ENCODE measurements around the gene RASSF8. TPM values are rescaled to one million over a fixed set of nuclear protein-coding genes. Genes with fewer than 3 reads are reported as not detected.

Gene RASSF8
- total and polyA plus RNA-seq, 9 of the 15 experiments (the other 6 are each of a cell fraction or from before 2014, with no cell fraction given): 0.01 to 0.36 (median 0.12) TPM; not detected in 1

GRCh38 chr12:26090836-26091510 lies 132.5 kb downstream of the RASSF8 start (continued):
- TF ChIP-seq, protein P1, sequence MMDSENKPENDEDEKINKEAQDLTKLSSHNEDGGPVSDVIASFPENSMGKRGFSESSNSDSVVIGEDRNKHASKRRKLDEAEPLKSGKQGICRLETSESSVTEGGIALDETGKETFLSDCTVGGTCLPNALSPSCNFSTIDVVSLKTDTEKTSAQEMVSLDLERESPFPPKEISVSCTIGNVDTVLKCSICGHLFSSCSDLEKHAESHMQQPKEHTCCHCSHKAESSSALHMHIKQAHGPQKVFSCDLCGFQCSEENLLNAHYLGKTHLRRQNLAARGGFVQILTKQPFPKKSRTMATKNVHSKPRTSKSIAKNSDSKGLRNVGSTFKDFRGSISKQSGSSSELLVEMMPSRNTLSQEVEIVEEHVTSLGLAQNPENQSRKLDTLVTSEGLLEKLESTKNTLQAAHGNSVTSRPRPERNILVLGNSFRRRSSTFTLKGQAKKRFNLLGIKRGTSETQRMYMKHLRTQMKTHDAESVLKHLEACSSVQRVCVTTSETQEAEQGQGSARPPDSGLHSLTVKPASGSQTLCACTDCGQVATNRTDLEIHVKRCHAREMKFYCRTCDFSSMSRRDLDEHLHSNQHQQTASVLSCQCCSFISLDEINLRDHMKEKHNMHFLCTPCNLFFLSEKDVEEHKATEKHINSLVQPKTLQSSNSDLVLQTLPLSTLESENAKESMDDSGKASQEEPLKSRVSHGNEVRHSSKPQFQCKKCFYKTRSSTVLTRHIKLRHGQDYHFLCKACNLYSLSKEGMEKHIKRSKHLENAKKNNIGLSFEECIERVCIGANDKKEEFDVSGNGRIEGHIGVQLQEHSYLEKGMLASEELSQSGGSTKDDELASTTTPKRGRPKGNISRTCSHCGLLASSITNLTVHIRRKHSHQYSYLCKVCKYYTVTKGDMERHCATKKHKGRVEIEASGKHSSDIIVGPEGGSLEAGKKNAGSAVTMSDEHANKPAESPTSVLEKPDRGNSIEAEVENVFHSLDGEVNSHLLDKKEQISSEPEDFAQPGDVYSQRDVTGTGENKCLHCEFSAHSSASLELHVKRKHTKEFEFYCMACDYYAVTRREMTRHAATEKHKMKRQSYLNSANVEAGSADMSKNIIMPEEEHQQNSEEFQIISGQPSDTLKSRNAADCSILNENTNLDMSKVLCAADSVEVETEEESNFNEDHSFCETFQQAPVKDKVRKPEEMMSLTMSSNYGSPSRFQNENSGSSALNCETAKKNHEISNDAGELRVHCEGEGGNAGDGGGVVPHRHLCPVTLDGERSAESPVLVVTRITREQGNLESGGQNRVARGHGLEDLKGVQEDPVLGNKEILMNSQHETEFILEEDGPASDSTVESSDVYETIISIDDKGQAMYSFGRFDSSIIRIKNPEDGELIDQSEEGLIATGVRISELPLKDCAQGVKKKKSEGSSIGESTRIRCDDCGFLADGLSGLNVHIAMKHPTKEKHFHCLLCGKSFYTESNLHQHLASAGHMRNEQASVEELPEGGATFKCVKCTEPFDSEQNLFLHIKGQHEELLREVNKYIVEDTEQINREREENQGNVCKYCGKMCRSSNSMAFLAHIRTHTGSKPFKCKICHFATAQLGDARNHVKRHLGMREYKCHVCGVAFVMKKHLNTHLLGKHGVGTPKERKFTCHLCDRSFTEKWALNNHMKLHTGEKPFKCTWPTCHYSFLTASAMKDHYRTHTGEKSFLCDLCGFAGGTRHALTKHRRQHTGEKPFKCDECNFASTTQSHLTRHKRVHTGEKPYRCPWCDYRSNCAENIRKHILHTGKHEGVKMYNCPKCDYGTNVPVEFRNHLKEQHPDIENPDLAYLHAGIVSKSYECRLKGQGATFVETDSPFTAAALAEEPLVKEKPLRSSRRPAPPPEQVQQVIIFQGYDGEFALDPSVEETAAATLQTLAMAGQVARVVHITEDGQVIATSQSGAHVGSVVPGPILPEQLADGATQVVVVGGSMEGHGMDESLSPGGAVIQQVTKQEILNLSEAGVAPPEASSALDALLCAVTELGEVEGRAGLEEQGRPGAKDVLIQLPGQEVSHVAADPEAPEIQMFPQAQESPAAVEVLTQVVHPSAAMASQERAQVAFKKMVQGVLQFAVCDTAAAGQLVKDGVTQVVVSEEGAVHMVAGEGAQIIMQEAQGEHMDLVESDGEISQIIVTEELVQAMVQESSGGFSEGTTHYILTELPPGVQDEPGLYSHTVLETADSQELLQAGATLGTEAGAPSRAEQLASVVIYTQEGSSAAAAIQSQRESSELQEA (IDR thresholded peaks at IDR 0.05; ENCODE audit: low read depth): no peak
- no peak for TF ChIP-seq POLR2AphosphoS5 (IDR thresholded peaks at IDR 0.05; ENCODE audit: control insufficient read depth, insufficient read depth, low read depth, low read length)
- TF ChIP-seq, protein P2, sequence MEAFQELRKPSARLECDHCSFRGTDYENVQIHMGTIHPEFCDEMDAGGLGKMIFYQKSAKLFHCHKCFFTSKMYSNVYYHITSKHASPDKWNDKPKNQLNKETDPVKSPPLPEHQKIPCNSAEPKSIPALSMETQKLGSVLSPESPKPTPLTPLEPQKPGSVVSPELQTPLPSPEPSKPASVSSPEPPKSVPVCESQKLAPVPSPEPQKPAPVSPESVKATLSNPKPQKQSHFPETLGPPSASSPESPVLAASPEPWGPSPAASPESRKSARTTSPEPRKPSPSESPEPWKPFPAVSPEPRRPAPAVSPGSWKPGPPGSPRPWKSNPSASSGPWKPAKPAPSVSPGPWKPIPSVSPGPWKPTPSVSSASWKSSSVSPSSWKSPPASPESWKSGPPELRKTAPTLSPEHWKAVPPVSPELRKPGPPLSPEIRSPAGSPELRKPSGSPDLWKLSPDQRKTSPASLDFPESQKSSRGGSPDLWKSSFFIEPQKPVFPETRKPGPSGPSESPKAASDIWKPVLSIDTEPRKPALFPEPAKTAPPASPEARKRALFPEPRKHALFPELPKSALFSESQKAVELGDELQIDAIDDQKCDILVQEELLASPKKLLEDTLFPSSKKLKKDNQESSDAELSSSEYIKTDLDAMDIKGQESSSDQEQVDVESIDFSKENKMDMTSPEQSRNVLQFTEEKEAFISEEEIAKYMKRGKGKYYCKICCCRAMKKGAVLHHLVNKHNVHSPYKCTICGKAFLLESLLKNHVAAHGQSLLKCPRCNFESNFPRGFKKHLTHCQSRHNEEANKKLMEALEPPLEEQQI (IDR thresholded peaks at IDR 0.05): no peak
- TF ChIP-seq SPI1 (IDR thresholded peaks at IDR 0.05; ENCODE audit: borderline replicate concordance, low read depth, low read length): no peak
